Measurements from ENCODE around the gene PSMG1. TPM values are rescaled to one million over a fixed set of nuclear protein-coding genes. Genes with fewer than 3 reads are reported as not detected.

The PSMG1 gene
- total RNA-seq, 1 experiment from 2014 or later: 78.8 TPM

DNA sequence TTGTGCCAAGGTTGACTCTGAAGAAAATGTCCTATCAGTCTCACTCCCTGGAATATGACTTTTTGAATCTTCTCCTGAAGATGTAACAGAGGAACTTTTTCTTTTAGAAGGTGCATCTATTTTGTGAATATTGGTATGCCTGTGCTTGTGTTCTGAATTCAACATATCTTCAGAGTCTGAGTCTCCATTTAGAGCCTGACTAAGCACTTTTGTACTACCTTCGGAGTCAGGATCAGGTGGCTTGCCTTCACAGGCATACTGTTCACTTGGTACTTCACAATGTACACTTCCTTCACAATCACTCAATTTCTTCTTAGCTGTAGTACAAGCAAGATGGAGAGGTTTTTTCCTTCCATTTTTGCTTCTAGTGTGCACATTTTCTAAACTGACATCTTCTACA is 13.6 kb upstream of the PSMG1 start:
- Histone ChIP-seq H3K9me3 (ENCODE audit: control insufficient read depth, low read depth, low read length) (no peaks in the 10 kb centered on the region), H3K27ac (ENCODE audit: insufficient read length, low read depth, low read length) (no peak overlapping the region), H4K8ac (replicated peaks; ENCODE audit: insufficient read length, low read depth, low read length) (no peak overlapping the region), H2AFZ (ENCODE audit: low read length) (no peak overlapping the region), H3K18ac (ENCODE audit: insufficient read length, low read depth, low read length) (no peak overlapping the region), H3K23ac (ENCODE audit: insufficient read length, low read depth, low read length) (no peak overlapping the region), H4K5ac (ENCODE audit: insufficient read length, low read depth, low read length) (no peak overlapping the region), H3K56ac (ENCODE audit: insufficient read length, low read depth, low read length) (no peak overlapping the region), H3K79me2 (ENCODE audit: insufficient read depth, low read length) (no peaks in the 10 kb centered on the region), H2BK20ac (ENCODE audit: low read depth, low read length, poor library complexity, severe bottlenecking) (no peak overlapping the region), H3K4me2 (ENCODE audit: insufficient read depth, insufficient read length, low read length) (no peak overlapping the region), H3K27me3 (ENCODE audit: insufficient read depth, low read length) (no peaks in the 10 kb centered on the region), H3K4ac (ENCODE audit: low read depth, low read length) (no peak overlapping the region), H3K79me1 (ENCODE audit: insufficient read depth, low read depth, low read length, poor library complexity, severe bottlenecking) (no peaks in the 10 kb centered on the region), H2BK12ac (ENCODE audit: insufficient read length, low read depth, low read length) (no peak overlapping the region), H3T11ph (ENCODE audit: low read length) (no peak overlapping the region), H3K14ac (ENCODE audit: insufficient read depth, low read length) (no peak overlapping the region), H3K9ac (ENCODE audit: extremely low read depth, insufficient read length, low read length) (no peak overlapping the region), H3K4me1 (ENCODE audit: insufficient read depth, low read length) (no peaks in the 10 kb centered on the region), H2AK5ac (ENCODE audit: insufficient read length, low read length) (no peak overlapping the region), H2BK5ac (ENCODE audit: insufficient read length, low read length) (no peak overlapping the region), H3K23me2 (ENCODE audit: insufficient read length, low read depth, low read length, poor library complexity, severe bottlenecking) (no peaks in the 10 kb centered on the region), H2BK15ac (ENCODE audit: low read depth, low read length) (no peak overlapping the region), H4K91ac (ENCODE audit: insufficient read length, low read depth, low read length) (no peak overlapping the region), H4K20me1 (ENCODE audit: control insufficient read depth, insufficient read depth, insufficient read length) (no peaks in the 10 kb centered on the region), H2BK120ac (ENCODE audit: low read depth, low read length, poor library complexity, severe bottlenecking) (no peak overlapping the region)
- no peak for DNase-seq
- Mint-ChIP-seq H3K4me1 (peaks cover 3 to 10% of the 10 kb centered on the region in 2 experiments; a peak in 3 of 4 replicates), H3K9me3 (no peaks in the 10 kb centered on the region), H3K27ac (peak overlapping the region in 1 of 3 experiments; percentile 59; a peak in 2 of 7 replicates), H3K27me3 (ENCODE audit: low read depth) (no peaks in the 10 kb centered on the region), H3K36me3 (ENCODE audit: insufficient read depth in 1 of 3, low read depth in 3 of 3) (peaks cover 13 to 71% (median 64%) of the 10 kb centered on the region in 3 experiments; a peak in 5 of 7 replicates), H3K4me3 (no peak overlapping the region)
- no CpG with 5 or more reads among the region's 1 CpG for WGBS (ENCODE audit: extremely low coverage, insufficient read length, low lambda C conversion rate)
- TF ChIP-seq, protein P1, sequence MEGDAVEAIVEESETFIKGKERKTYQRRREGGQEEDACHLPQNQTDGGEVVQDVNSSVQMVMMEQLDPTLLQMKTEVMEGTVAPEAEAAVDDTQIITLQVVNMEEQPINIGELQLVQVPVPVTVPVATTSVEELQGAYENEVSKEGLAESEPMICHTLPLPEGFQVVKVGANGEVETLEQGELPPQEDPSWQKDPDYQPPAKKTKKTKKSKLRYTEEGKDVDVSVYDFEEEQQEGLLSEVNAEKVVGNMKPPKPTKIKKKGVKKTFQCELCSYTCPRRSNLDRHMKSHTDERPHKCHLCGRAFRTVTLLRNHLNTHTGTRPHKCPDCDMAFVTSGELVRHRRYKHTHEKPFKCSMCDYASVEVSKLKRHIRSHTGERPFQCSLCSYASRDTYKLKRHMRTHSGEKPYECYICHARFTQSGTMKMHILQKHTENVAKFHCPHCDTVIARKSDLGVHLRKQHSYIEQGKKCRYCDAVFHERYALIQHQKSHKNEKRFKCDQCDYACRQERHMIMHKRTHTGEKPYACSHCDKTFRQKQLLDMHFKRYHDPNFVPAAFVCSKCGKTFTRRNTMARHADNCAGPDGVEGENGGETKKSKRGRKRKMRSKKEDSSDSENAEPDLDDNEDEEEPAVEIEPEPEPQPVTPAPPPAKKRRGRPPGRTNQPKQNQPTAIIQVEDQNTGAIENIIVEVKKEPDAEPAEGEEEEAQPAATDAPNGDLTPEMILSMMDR (conservative IDR thresholded peaks at IDR 0.05): no peak

Data from H9 (cell line).